ENCODE measurements around the gene PLK5.
"Not testable (repeated sequence)": the region's sequence is repeated elsewhere in the genome, so short reads cannot be mapped to it uniquely, and the experiment has no call there.

The PLK5 gene

DNA sequence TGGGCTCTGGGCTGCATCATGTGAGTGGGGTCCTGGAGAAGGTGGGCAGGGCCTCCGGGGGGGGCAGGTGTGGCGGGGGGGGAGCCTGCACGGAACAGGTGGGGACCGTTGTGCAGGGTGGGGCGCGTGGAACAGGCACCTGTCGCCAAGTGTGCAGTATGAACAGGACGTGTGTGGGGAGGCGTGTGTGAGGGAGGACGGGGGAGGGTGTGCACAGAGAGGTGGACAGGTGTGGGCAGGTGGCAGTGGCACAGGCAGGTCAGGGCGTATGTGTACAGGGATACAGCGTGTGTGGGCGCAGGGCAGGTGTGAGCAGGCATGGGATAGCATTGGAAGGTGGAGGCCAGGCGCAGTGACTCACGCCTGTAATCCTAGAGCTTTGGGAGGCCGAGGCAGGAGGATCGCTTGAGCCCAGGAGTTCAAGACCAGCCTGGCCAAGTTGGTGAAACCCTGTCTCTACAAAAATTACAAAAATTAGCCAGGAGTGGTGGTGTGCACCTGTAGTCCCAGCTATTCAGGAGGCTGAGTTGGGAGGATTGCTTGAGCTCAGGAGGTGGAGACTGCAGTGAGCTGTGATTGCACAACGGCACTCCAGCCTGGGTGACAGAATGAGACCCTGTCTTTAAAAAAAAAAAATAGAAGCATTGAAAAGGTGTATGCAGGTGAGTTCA lies 3.2 kb downstream of the PLK5 start:
- no peak for DNase-seq

DNA sequence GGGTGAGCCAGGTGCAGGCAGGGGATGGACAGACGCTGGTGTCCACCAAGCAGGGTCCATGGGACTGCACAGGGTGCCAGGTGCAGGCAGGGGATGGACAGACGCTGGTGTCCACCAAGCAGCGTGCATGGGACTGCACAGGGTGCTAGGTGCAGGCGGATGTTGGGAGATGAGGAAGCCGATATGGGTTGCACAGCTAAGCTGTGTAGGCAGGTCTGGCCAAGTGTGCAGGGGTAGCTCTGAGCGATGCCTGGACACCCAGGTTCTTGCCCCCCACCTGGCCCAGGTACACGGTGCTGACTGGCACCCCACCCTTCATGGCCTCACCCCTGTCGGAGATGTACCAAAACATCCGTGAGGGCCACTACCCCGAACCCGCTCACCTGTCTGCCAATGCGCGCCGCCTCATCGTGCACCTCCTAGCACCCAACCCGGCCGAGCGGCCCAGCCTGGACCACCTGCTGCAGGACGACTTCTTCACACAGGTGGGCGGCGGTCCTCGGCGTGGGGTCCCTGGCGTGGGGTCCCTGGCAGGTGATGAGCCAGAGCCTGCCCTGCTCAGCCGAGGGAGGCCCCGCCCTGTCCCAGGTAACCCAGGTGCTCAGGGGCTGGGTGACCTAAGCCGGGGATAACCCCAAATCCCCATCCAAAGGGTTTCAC lies 3.9 kb downstream of the PLK5 start:
- no peak for DNase-seq

GRCh38 chr19:1528596-1529429 lies 4.9 kb downstream of the PLK5 start:
- no peak for DNase-seq

- DNase-seq, result no peak
These were observed 5.5 kb downstream of the PLK5 start for GRCh38 chr19:1529430-1529816.

DNA sequence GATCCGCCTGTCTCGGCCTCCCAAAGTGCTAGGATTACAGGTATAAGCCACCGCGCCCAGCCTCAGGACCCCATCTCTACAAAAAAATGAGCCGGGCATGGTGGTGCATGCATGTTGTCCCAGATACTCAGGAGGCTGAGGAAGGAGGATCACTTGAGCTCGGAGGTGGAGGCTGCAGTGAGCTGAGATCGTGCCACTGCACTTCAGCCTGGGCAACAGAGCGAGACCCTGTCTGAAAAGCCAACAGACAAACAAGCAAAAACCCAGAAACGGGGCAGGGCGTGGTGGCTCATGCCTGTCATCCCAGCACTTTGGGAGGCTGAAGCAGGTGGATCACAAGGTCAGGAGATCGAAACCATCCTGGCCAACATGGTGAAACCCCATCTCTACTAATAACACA lies 7.0 kb downstream of the PLK5 start:
- DNase-seq, result not testable (repeated sequence)

DNA sequence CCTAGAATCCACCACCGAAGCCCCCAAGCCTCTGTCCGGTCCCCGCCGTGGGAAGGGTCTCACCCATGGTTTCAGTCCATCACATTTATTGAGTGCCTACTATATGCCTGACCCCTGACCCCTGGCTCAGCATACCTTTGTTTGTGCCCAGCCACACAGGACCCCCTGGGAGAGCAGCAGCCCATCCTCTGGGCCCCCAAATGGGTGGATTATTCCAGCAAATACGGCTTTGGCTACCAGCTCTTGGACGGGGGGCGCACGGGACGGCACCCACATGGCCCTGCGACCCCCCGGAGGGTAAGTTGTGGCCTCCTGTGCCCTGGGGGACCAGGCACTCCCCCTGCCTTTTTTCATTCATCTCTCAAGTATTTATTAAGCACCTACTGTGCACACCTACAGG lies 7.7 kb downstream of the PLK5 start:
- DNase-seq, result no peak

DNA sequence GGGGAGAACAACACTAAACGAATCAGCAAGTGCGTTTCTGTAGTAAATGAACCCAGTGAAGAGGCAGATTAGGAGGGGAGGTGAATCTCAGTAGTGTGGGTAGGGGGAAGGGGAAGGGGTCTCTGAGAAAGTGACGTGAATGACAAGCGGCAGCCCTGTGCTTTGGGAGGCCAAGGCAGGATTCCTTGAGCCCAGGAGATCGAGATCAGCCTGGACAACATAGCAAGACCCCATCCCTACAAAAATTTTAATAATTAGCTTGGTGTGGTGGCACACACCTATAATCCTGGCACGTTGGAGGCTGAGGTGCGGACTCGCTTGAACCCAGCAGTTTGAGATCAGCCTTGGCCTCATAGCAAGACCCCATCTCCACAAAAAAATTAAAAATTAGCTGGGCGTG lies 8.1 kb downstream of the PLK5 start:
- DNase-seq, result no peak

DNA sequence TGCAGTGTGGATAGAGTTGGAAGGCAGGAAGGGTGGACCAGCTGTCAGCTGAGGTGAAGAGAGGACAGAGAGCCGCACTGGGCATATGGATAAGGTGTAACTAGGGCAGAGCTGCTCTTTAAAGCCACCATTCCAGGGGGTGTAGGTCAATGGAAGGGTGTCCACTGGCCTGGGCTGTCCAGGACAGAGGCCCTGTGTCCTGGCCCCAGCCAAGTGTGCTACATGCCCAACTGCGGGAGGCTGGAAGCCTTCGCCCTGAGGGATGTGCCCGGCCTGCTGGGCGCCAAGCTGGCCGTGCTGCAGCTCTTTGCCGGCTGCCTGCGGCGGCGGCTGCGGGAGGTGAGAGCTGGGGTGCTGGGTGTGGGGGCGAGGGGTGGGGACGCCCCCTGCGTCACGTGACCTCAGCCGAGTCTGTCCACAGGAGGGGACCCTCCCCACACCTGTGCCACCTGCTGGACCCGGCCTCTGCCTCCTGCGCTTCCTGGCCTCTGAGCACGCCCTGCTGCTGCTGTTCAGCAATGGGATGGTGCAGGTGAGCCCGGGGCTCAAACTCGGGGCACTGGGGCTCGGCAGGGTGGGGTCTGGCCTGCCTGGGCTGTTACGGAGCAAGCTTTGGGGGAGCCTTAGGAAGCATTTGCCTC lies 9.8 kb downstream of the PLK5 start:
- DNase-seq, result no peak

DNA sequence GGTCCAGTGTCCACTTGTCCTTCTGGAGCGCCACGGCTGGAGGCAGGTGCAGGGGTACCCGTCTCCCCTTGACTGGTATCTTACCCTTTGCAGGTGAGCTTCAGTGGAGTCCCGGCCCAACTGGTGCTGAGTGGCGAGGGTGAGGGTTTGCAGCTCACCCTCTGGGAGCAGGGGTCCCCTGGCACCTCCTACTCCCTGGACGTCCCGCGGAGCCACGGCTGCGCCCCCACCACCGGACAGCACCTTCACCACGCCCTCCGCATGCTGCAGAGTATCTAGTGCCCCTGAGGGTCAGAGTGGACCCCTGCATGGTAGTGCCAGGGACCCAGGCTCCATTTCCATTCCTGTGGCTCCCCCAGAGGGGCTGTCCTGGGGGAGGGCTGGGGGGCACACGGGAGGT lies 11.1 kb downstream of the PLK5 start:
- DNase-seq, result no peak

DNA sequence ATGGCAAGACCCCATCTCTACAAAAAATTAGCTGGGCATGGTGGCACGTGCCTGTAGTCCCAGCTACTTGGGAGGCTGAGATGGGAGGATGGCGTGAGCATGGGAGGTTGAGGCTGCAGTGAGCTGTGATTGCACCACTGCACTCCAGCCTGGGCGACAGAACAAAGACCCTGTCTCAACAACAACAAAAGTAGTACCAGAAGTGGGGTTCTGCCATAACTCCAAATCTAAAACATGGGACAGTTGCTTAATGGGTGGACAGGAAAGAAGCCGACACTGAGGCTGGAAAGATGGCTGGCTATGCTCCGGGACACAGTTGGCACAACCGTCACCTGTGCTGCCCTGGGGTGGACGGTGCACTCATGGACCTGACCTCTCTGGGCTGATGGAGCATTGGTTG lies 11.8 kb downstream of the PLK5 start:
- DNase-seq, result not testable (repeated sequence)

DNA sequence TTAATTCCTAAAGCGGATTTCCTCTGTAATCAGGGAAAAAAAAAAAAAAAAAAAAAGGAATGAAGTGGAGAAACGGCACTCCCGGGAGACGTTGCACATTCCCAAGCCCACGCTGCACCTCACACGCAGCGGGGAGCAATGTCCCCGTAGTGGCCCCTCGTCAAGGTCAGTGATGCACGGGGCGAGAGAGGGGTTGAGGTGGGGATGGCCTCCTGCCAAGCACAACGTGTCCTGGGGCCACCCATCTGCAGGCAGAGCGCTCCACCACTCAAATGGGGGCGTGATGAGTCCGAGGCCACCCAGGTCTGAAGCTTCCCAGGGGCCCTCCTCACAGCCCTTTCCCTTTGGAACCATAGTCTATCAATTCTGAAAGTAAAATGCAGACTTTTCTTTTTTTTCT lies 15.1 kb downstream of the PLK5 start:
- DNase-seq, result no peak

- DNase-seq, result not testable (repeated sequence)
These were observed 15.9 kb downstream of the PLK5 start for GRCh38 chr19:1539749-1540148.

DNA sequence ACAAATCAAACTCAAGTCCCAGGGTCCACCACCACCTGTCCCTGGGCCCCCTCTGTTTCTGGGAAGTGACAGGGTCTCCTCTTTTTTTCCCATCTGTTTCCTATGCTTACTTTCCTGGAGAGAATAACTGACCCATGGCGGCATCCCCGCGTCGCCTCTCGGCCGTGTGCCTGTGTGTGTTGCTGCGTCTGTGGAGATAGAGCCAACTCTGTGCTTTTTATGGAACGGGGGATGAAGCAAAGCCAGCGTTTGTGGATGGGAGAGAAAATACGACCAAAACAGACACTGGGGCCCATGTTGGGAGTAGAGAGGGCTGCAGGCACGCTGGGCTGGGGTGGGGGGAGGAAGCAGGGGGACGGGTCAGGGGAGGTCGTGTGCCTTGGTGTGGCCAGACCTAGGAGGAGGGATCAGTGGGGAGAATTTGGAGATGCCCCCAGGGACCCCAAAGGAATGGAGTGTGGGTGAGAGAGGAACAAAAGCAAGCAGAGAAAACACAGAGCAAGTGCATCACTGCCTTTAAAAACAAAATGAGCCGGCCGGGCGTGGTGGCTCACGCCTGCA lies 16.6 kb downstream of the PLK5 start:
- DNase-seq, result no peak

DNA sequence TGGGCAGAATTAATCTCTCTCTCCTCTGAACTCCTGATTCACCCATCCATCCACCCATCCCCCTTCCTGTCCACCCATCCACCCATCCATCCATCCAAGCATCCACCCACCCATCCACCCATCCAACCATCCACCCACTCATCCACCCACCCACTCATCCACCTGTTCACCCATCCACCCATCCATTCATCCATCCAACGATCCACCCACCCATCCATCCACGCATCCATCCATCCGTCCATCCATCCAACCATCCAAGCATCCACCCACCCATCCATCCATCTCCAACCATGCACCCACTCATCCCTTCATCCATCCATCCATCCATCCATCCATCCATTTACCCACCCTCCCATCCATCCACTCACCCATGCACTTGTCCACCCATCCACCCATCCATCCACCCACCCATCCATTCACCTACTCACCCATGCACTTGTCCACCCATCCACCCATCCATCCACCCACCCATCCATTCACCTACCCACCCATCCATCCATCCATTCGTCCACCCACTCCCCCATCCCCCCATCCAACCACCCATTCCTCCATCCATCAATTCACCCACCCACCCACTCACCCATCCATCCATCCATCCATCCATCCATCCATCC lies 25.6 kb downstream of the PLK5 start:
- no peak for DNase-seq

DNA sequence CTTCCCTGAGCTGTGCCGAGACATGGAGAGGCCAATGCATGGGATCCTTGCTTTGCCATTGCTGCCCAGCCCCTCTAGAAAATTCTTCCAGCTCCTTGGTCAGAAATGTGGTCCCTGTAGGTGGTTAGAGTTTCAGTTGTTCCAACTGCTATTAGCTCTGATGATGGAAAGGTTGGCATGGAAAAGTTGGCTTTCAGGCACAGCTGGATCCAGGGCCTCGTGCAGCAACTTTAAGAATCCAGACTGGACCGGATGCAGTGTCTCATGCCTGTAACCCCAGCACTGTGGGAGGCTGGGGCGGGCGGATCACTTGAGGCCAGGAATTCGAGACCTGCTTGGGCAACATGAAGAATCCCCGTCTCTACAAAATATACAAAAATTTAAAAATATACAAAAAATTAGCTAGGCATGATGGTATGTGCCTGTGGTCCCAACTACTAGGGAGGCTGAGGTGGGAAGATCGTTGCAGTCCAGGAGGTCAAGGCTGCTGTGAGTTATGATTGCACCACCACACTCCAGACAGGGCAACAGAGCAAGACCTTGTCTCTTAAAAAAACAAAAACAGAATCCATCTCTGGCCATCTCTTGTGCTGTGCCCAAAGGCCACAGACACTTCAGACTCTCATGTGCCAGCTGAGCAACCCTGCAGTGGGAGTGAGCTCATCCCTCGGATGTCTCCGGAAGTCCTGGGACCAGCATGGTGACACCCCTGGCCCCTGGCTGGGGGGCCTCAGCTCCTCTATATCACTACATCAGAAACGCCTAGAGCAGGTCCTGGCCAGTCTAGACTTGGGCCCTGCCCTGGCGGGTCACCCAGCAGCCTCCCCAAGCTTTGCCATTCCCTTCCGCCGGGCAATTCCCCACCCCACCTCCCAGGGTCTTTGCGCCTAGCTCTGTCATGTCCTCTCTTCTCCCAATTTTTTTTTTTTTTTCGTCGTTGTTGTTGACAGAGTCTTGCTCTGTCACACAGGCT lies 27.5 kb downstream of the PLK5 start:
- DNase-seq, result no peak

GRCh38 chr19:1553415-1553814 lies 29.5 kb downstream of the PLK5 start:
- DNase-seq, result no peak

GRCh38 chr19:1554968-1555367 lies 31.1 kb downstream of the PLK5 start:
- no peak for DNase-seq

DNA sequence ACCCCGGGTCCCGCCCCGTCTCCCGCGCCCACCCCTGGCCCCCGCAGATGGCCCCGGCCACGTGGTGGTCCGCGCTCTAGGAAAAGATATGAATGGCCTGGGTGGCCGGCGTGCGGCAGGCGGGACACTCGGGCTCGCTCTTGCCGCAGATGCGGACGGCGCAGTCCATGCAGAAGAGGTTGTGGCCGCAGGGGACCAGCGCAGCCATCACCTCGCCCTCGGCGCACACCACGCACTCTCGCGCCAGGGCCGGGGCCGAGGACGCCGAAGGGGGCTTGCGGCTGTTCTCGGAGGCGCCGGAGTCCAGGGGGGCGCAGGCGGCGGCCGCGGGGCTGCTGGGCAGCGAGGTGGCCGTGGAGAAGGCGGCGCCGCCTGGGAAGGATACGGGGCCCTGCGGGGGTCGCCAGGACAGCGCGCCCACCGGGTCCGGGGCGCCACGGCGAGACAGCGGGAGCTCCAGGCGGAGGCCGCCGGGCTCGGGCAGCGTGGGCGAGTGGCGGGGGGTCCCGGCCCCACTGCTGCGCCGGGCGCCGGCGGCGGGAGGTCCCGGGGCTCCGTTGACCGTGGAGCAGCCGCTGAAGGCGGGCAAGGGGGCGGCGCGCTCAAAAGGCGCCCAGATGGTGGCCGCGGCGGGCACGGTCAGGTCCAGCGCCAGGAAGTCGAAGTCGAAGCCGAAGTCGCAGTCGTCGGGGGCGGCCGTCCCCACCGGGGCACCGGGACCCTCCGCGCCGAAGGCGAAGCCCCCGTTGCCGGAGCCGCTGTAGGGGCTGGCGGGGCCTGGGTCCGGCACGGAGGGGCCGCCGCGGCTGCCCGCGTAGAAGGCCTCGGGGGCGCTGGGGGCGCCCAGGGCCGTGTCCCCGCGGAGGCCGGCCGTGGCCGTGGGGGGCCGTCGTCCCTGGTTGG lies 31.9 kb downstream of the PLK5 start:
- no peak for DNase-seq

DNA sequence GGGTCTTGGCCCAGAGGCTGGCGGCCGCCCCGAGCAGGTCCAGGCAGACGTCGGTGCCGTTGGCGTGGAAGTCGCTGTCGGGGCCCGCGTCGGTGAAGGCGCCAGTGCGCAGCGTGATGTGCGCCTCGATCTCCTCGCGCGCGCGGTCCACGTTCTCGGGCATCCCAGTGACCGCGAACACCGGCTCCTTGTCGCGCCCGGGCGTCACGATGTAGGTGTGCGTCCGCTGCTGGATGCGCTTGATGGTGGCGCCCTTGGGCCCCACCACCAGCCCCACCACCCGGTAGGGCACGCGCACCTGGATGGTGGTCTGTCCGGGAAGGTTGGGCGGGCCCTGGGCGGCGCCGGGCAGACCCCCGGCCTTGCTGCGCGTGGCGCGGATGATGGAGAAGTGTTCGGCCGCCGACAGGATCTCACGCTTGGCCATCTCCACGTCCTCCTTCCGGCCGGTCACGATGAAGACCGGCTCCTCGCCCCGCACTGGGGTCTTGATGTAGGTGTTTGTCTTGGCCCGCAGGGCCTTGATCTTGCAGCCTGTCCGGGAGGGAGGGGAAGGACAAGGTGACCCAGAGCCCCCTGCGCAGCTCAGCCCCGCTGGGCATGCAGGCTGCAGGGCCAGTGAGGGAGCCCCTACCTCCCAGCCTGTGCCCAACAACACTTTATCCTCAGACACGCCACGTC lies 32.7 kb downstream of the PLK5 start:
- DNase-seq, result no peak

- DNase-seq, result no peak
These were observed 34.7 kb downstream of the PLK5 start for GRCh38 chr19:1558552-1558951.
